Measurements from ENCODE around the gene AEBP2.
A peak's percentile ranks its signal among the peaks of the same experiment; 100 is the strongest.

The AEBP2 gene

GRCh38 chr12:19482036-19482435, 42.7 kb downstream of the AEBP2 start:
- TF ChIP-seq ZFX (IDR thresholded peaks at IDR 0.05; ENCODE audit: borderline replicate concordance) (no peak), CTCF (IDR thresholded peaks at IDR 0.05) (no peak)
- no peak overlapping the region for H3K27ac ChIP-seq

DNA sequence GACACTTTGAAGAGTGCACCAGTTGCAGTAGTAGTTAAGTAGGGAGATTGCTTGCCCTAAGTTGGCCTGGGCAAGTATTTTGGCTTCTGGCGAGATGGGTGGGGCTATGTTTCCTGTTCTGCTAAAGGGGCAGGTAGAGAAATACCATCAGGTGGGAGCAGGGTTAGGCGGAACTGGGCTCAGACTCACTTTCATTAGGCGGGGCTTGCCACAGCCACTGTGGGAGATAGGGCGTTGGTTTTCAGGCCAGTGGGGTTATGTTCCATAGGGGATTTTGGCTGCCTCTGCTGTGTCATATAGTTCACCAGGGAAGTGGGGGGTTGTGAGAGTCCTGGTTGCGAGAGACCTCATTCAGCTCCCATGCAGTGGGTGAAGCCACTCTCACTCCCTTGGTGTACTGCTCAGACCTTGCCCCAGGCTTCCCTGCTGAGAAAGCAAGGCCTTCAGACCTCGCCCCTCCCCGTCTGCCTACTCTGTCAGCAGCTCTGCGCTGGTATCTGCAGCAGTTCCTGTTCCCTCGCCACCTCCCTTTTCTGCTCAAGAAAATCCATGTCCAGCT, 43.3 kb downstream of the AEBP2 start:
- 0 out of 2 replicates have a peak overlapping the region, but pooled peaks have one; percentile 5 for H3K27ac ChIP-seq
- TF ChIP-seq ZFX (IDR thresholded peaks at IDR 0.05; ENCODE audit: borderline replicate concordance) (no peak), CTCF (IDR thresholded peaks at IDR 0.05) (no peak)

DNA sequence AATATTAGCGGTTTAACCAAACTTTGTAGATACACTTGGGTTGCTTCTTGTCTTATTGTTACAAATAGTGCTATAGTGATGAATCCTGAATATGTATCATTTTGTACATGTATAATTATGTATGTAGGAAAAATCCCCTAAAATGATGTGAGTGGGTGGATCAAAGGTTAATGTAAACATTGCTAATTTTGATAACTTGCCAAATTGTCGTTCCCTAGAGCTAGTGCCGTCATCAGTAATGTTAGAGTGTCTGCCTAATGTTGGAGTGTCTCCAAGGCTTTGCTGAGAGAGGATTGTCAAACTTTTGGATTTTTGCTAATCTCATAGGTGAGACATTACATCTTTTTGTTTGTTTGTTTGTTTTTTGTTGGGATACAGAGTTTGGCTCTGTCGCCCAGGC, 44.4 kb downstream of the AEBP2 start:
- TF ChIP-seq ZFX (IDR thresholded peaks at IDR 0.05; ENCODE audit: borderline replicate concordance): no peak
- no peak for TF ChIP-seq CTCF (IDR thresholded peaks at IDR 0.05)
- H3K27ac ChIP-seq: no peak overlapping the region

- TF ChIP-seq ZFX (IDR thresholded peaks at IDR 0.05; ENCODE audit: borderline replicate concordance): no peak
- no peak for TF ChIP-seq CTCF (IDR thresholded peaks at IDR 0.05)
- H3K27ac ChIP-seq: no peak overlapping the region
Measured at GRCh38 chr12:19484738-19485137, 45.4 kb downstream of the AEBP2 start.

- no peak overlapping the region for H3K27ac ChIP-seq
- TF ChIP-seq ZFX (IDR thresholded peaks at IDR 0.05; ENCODE audit: borderline replicate concordance) (no peak), CTCF (IDR thresholded peaks at IDR 0.05) (no peak)
Measured at GRCh38 chr12:19485240-19485639, 45.9 kb downstream of the AEBP2 start.

GRCh38 chr12:19489168-19489567, 49.9 kb downstream of the AEBP2 start:
- no peak overlapping the region for H3K27ac ChIP-seq
- TF ChIP-seq ZFX (IDR thresholded peaks at IDR 0.05; ENCODE audit: borderline replicate concordance): no peak
- TF ChIP-seq CTCF (IDR thresholded peaks at IDR 0.05): no peak

GRCh38 chr12:19490908-19491307, 51.6 kb downstream of the AEBP2 start:
- H3K27ac ChIP-seq: no peak overlapping the region
- no peak for TF ChIP-seq ZFX (IDR thresholded peaks at IDR 0.05; ENCODE audit: borderline replicate concordance)
- TF ChIP-seq CTCF (IDR thresholded peaks at IDR 0.05): no peak
